ENCODE results near the gene ADAM8.

ADAM8 gene

DNA sequence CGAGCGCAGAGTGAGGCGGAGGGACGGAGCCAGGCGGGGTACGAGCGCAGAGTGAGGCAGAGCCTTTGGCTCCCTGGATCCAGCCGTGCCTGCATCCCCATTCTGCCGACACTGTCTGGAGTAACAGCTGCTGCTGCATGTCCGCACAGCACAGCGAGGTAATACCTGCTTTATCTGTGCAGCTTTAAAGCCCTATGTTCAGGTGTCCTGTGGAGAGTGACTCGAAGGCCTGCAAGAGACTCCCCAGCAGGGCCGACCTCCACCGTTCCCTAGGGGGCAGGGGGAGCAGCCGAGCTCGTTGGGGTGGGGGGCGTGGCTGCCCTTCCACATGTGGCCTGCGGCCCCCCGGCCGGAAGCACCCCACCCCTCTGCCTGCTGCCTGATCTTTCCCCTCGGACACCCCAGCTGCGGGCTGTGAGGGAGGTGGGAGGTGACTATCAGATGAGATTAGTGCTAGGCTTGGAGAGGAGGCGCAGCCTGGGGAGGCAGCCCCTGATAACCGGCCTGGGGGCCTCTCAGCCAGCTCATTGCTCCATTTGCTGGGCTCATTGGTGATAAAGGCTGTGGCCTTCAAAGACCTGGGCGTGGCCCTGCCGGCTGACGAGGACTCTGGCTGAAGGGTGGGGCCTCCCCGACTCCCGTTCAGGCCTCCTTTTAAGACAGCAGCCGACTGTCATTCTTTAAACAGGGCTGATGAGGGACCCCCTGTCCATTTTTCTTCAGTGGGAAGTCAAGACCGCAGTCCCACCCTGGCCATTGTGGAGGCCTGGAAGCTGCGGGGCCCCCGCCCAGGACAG lies 31.0 kb downstream of the ADAM8 start:
- TF ChIP-seq GATA3 (IDR thresholded peaks at IDR 0.05; ENCODE audit: low read depth, low read length) (no peak), GATA2 (IDR thresholded peaks at IDR 0.05; ENCODE audit: low read depth, low read length) (no peak)

- TF ChIP-seq GATA3 (IDR thresholded peaks at IDR 0.05; ENCODE audit: low read depth, low read length) (no peak), GATA2 (IDR thresholded peaks at IDR 0.05; ENCODE audit: low read depth, low read length) (no peak)
Measured at GRCh38 chr10:133243593-133243992, 33.1 kb downstream of the ADAM8 start.

DNA sequence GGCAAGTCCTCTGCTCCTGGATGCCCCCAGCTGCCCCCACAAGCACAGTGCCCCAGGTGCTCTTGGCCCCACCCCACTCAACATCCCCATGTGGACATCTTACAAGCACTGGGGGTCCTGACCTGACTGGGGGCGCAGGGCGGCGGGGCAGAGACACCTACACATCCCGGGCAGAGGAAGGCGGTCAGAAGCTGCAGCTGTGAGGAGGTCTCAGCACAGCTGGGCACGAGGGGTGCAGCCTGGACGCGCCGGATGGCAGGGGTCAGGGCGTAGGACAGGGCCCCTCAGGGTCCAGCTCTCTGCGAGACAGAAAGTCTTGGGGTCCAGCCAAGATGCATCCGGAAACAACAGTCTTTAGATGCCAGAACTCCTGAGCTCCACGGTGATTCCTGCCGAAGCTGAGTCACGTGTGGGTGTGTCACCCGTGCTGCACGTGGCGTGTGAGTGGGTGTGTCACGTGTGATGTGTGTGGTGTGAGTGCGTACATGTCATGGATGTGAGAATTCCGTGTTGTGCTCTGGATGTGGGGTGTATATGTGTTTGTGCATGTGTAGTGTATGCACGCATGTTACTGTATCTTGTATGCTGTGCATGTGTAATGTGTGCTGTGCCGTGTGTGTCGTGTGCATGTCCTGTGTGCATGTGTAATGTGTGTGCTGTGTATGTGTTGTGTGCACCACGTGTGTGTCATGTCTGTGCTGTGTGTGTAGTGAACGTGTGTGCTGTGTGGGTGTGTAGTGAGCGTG lies 33.9 kb downstream of the ADAM8 start:
- TF ChIP-seq GATA3 (IDR thresholded peaks at IDR 0.05; ENCODE audit: low read depth, low read length) (no peak), GATA2 (IDR thresholded peaks at IDR 0.05; ENCODE audit: low read depth, low read length) (no peak)

DNA sequence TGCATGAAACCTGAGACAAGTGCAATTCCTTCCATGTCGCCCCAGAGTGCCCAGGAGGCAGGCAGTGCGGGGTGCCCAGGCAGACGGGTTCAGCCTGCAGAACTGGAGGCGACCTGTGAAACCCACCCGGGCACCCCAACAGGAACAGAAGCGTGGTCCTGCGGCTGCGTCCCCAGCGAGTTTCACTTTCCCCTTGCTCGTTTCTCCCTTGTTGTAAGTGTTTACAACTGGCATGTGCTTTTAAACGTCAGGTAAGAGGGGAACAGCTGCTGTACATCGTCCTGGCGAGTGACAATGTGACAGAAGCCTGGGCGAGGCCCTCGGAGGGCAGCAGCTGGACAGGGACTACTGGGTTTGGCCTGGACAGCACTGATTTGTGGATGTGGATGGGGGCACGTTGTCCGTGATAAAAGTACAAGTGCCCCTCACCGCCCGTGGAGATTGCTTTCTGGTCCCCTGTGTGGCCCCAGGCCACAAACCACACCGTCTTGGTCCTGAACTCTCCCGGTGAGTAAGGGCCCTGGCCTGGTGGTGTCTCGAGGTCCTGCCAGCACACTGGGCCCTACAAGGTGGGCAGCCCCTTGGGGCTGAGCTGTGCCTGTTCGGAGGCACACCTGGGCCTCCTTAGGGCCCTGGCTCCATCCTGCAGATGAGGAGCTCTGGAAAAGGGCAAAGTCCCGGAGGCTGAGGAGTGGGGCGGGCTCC lies 35.0 kb downstream of the ADAM8 start:
- no peak for TF ChIP-seq GATA3 (IDR thresholded peaks at IDR 0.05; ENCODE audit: low read depth, low read length)

GRCh38 chr10:133239990-133240389 lies 36.7 kb downstream of the ADAM8 start:
- TF ChIP-seq GATA3 (IDR thresholded peaks at IDR 0.05; ENCODE audit: low read depth, low read length) (no peak), GATA2 (IDR thresholded peaks at IDR 0.05; ENCODE audit: low read depth, low read length) (no peak)

DNA sequence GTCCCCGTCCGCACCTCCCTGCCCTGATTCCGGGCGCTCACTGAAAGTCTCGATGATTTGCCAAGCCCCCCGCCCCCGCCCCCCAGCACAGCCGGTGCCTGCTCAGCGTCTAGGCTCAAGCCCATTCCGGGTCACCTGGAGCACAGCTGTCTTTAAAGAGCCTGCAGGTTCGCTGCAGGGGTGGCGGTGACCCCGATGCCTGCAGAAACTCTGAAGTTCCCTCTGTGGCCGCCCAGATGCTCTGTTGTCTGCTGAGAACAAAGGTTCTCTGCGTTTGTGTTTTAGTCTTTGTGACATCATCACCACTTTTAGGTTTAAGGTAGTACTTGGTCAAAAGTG lies 38.2 kb downstream of the ADAM8 start:
- TF ChIP-seq GATA3 (IDR thresholded peaks at IDR 0.05; ENCODE audit: low read depth, low read length) (no peak), GATA2 (IDR thresholded peaks at IDR 0.05; ENCODE audit: low read depth, low read length) (no peak)

DNA sequence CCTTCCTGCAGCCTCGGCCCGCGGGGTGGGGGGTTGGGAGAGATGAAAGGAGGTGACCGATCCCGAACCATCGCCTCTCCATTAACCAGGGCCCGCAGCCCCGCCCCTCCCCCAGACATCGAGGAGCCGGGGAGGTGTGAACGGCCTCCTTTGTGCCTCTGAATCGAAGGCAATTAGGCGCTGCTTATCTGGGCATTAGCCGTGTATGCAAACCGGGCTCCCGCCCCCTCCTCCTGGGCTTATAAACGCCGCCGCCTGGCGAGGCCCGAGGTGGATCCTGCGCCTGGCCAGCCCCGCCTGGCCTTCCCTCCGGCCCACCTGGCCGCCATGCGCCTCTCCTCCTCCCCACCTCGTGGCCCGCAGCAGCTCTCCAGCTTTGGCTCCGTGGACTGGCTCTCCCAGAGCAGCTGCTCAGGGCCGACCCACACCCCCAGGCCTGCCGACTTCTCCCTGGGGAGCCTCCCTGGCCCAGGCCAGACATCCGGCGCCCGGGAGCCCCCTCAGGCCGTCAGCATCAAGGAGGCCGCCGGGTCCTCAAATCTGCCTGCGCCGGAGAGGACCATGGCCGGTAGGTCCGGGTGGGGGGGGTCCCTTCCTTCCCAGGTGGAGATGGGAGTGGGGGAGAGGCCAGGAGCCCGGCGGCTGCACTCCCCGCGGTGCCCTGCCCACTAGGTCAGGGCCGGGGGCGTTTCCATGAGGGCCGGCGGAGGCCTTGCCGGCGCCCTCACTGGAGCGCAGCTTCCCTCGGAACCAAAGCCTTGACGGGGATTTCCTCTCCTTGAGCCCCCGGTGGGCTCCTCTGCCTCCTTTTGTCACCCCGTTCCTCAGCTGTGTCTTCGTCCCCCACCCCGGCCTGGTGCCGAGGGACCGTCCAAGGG lies 38.8 kb downstream of the ADAM8 start, which contains the start of gene VENTX:
TSS of gene VENTX (plus strand) at position 268 of the 878 bp plus-strand sequence. CDS start at position 328, 60 bp downstream.
- TF ChIP-seq GATA3 (IDR thresholded peaks at IDR 0.05; ENCODE audit: low read depth, low read length): no peak
- TF ChIP-seq GATA2 (IDR thresholded peaks at IDR 0.05; ENCODE audit: low read depth, low read length): no peak

DNA sequence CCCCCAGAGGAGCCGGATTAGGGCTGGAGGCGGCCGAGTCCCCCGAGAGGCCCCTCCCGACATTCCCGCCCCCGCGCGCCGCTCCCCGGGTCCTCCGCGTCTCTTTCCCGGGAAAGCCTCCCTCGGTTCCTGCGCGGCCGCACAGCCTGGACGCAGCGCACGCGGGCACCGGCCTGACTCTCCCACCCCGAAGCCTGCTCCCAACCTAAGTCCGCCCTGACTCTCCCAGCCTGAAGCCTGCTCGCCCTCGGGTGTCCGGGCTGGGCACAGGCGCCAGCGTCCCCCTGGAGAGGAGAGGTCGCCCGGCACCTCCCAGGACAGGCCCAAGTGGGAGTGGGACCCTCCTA lies 39.5 kb downstream of the ADAM8 start:
- TF ChIP-seq GATA3 (IDR thresholded peaks at IDR 0.05; ENCODE audit: low read depth, low read length) (no peak), GATA2 (IDR thresholded peaks at IDR 0.05; ENCODE audit: low read depth, low read length) (no peak)

DNA sequence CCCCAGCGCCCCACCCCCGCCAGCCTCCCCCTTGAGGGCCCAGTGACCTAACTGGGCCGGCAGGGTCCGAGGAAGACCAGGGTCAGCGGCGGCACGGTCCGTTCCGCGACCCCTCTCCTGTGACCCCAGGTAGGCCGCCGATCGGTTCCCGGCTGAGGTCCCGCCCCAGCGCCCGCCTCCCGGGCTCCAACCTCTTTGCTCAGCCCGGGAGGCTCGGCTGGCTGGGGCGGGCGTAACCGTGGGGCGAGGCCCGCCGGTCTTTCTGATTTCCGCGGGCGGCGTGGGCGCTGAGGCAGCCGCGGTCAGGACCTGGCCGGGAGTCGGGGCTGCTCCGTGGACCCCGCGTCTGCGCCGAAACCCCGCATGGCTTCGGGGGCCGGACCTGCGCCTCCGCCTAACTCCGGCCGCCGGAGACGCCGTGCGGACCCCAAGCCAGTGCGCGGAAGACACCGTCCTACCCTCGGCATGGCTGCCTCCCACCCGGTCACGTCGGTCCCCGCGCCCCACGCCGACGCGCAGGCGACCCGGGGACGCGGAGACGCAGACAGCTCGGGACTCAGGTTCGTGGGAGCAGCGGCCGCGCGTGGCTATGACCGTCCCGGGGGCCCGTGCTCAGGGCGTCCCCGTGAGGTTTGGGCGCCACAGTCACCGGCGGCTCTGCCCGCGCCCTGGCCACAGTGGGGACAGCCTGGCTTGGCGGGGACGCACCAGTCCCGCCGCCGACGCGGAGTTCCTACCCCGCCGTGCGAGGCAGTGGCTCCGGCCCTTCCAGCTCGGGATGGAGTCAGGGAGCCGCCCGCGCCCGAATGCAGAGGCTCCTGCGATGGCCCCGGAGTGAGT lies 40.0 kb downstream of the ADAM8 start:
- no peak for TF ChIP-seq GATA2 (IDR thresholded peaks at IDR 0.05; ENCODE audit: low read depth, low read length)
- TF ChIP-seq GATA3 (IDR thresholded peaks at IDR 0.05; ENCODE audit: low read depth, low read length): no peak

DNA sequence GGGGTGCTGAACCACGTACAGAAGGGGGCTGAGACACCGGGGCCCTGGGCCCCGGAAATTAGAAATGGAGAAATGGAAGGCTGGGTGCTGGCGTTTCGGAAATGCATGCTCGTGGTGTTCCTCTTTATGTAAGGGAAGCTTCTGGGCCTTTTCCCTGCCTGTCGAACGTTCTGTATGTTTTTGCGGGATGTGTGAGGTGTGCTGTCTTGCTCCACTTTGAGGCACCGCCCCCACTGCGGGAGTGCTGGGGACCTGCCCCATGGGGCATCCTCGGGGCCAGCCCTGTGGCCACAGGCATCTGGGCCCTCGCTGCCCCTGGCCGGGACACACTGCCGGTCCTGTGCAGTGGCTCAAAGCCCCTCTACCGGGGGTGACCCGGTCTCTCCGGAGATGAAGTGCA lies 40.7 kb downstream of the ADAM8 start:
- no peak for TF ChIP-seq GATA2 (IDR thresholded peaks at IDR 0.05; ENCODE audit: low read depth, low read length)
- no peak for TF ChIP-seq GATA3 (IDR thresholded peaks at IDR 0.05; ENCODE audit: low read depth, low read length)

- no peak for TF ChIP-seq GATA3 (IDR thresholded peaks at IDR 0.05; ENCODE audit: low read depth, low read length)
- no peak for TF ChIP-seq GATA2 (IDR thresholded peaks at IDR 0.05; ENCODE audit: low read depth, low read length)
Measured at GRCh38 chr10:133235265-133235855, 41.3 kb downstream of the ADAM8 start.

- no peak for TF ChIP-seq GATA2 (IDR thresholded peaks at IDR 0.05; ENCODE audit: low read depth, low read length)
- TF ChIP-seq GATA3 (IDR thresholded peaks at IDR 0.05; ENCODE audit: low read depth, low read length): no peak
Measured at GRCh38 chr10:133231946-133232574, 44.6 kb downstream of the ADAM8 start.
